DMS53 (cell line): Measurements from ENCODE around the gene MUC5B.
"Not testable (repeated sequence)": the region's sequence is repeated elsewhere in the genome, so short reads cannot be mapped to it uniquely, and the experiment has no call there.

Experiments used
- DNase-seq: peaks from one replicate; lab custom pipeline; 2025; lab: John Stamatoyannopoulos, UW

MUC5B gene

DNA sequence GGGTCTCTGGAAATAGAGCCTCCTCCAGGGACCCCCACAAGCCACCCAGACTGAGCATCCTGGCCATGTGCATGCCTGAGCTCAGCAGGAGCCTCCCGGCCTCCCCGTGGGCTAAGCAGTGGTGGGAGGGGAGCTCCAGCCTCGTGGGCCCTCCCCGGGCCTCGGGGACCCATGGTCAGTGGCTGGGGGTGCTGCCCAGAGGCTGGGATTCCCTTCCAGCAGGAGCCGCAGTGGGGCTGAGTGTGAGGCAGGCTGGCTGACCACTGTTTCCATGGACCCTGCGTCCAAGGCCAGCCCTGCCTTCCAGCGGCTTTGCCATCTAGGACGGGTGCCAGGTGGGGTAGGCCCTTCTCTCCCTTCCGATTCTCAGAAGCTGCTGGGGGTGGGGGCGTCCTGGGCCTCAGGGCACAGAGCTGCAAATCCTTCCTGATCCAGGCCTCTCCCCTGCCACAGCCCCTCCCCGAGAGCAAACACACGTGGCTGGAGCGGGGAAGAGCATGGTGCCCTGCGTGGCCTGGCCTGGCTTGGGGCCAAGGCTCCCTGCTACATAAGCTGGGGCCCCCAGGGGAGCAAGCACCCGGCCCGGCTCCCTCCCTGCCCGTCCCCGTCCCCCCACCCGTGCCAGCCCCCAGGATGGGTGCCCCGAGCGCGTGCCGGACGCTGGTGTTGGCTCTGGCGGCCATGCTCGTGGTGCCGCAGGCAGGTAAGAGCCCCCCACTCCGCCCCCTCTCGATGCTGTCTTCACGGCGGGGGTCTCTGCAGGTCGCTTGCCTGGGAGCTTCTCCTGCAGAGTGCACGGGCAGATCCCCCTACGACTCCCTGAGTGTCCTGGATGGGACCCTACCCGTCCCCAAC, at the start of gene MUC5B:
Gene MUC5B, plus strand, starts transcription at position 576 of the 855 bp plus-strand sequence. Its CDS starts 58 bp downstream, at position 634.
- no peak for DNase-seq

GRCh38 chr11:1173396-1173795, 49.5 kb upstream of the MUC5B start:
- DNase-seq, result not testable (repeated sequence)

DNA sequence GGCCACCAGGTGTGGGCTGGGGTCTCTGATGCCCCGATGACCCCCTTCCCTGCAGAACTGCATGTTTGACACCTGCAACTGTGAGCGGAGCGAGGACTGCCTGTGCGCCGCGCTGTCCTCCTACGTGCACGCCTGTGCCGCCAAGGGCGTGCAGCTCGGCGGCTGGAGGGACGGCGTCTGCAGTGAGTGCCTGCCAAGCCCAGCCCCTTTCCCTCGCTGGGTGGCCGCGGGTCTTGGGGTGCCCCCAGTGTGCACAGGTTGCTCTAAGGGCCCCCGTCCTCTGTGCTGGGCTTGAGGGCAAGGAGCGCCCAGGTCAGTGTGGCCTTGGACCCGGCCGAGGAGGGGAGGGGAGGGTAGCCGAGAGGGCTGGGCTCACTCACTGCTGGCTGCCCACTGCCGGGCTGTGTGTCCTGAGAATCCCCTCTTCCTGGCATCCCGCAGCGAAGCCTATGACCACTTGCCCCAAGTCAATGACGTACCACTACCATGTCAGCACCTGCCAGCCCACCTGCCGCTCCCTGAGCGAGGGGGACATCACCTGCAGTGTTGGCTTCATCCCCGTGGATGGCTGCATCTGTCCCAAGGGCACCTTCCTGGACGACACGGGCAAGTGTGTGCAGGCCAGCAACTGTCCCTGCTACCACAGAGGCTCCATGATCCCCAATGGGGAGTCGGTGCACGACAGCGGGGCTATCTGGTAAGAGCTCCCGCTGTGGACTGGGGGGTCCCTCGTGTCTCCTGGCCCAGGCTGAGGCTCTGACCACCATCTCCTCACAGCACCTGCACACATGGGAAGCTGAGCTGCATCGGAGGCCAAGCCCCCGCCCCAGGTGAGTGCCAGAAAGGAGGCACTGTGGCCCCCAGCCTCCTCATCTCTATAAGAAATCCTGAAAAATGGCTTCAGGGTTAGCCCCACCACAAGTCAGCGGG, 48.2 kb upstream of the MUC5B start:
- DNase-seq, result no peak

DNA sequence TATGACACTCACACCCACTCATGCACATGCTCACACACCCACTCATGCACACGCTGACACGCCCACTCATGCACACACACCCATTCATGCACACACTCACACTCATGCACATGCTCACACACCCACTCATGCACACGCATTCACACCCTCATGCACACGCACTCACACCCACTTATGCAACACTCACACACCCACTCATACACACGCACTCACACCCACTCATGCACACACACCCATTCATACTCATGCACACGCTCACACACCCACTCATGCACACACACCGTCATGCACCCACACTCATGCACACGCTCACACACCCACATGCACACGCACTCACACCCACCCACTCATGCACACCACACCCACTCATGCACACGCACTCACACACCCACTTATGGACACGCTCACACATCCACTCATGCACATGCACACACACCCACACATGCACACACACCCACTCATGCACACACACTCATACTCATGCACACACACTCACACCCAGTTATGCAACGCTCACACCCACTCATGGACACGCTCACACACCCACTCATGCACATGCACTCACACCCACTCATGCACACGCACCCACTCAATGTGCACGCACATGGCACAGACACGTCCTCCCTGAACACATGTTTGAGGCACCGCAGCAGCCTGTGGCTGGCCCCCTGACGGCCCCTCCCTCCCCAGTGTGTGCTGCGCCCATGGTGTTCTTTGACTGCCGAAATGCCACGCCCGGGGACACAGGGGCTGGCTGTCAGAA, 47.2 kb upstream of the MUC5B start:
- DNase-seq, result no peak

GRCh38 chr11:1176224-1177019, 46.4 kb upstream of the MUC5B start:
- no peak for DNase-seq

- no peak for DNase-seq
These were observed 45.7 kb upstream of the MUC5B start for GRCh38 chr11:1177020-1177770.

DNA sequence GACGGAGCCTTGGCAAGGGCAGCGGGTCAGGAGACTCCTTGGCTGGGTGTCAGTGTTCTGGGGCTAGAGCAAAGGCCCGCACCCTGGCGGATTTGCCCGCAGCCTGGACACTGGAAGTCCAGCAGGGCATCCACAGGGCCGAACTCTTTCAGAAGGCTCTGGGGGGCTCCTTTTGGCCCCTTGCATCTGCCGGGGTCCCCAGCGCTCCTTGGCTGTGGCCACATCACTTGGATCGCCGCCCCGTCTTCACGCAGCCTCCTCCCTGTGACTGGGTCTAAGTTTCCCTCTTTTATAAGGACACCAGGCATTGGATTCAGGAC, 45.1 kb upstream of the MUC5B start:
- no peak for DNase-seq

DNA sequence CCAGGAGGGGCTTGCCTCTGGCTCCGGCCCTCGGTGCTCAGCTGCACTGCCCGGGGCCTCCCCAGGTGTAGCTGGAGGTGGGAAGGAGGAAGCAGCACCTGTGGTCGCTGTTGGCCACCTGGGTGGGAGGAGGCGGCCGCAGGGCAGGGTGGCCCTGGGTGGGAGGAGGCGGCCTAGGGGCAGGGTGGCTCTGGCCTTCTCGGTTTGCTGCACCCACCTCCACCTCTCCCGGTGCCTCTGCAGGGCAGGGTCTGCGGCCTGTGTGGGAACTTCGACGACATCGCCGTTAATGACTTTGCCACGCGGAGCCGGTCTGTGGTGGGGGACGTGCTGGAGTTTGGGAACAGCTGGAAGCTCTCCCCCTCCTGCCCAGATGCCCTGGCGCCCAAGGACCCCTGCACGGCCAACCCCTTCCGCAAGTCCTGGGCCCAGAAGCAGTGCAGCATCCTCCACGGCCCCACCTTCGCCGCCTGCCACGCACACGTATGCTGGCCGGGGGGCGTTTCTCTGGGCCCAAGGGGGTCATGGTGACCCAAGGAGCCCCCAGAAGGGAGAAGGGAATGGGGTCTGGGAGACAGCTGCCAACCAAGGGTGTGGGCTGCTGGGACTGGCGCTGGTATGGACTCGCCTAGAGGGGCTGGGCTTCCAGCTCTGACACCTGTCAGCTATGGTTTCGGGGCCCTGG, 44.5 kb upstream of the MUC5B start:
- no peak for DNase-seq

DNA sequence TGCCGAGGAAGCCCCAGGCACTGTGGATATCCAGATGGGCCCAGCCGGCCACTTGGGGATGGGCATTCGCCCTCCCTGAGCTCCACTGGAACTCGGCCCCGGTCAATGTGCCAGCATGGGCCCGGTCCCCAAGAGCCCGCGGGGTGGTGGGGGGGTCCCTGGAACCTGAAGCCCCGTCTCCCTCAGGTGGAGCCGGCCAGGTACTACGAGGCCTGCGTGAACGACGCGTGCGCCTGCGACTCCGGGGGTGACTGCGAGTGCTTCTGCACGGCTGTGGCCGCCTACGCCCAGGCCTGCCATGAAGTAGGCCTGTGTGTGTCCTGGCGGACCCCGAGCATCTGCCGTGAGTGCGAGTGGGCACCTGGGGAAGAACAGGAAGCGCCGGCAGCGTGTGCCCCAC, 44.0 kb upstream of the MUC5B start:
- DNase-seq, result no peak

DNA sequence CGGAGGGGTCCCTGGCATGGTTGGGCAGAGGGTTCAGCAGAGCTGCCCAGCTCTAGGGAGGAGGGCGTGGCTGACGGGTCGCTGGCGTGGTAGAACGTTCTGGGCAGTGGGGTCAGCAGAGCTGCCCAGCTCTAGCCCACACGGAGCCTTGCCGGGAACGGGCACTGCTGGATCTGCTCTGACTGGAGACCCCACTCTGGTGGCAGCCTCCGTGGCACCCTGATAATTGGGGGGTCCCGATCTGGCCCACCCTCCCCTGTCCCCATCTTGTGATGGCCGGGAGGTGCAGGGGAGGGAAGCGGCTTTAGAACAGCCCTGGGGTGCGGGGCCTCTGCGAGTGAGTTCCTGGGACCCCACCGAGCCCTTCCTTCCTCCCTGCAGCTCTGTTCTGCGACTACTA, 43.2 kb upstream of the MUC5B start:
- DNase-seq, result no peak

GRCh38 chr11:1180171-1180570, 42.7 kb upstream of the MUC5B start:
- DNase-seq, result no peak

DNA sequence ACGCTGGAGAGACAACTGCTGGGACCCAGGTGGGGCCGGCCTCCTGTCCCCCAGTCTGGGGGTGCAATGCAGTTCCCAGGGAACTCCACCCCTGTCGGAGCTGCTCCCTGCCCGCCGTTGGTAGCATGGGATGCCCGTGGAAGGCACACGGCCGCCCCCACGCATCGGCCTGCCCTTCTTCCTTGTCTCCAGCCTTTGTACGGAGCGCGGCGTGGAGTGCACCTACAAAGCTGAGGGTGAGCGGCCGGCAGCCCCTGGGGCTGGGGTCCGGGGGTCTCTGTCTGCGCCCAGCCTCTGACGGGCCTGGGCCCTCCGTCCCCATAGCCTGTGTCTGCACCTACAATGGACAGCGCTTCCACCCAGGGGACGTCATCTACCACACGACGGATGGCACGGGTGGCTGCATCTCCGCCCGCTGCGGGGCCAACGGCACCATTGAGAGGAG, 41.9 kb upstream of the MUC5B start:
- no peak for DNase-seq

GRCh38 chr11:1181420-1181819, 41.4 kb upstream of the MUC5B start:
- no peak for DNase-seq

GRCh38 chr11:1181853-1182535, 40.9 kb upstream of the MUC5B start:
- no peak for DNase-seq

GRCh38 chr11:1184139-1184538, 38.7 kb upstream of the MUC5B start:
- DNase-seq, result not testable (repeated sequence)

DNA sequence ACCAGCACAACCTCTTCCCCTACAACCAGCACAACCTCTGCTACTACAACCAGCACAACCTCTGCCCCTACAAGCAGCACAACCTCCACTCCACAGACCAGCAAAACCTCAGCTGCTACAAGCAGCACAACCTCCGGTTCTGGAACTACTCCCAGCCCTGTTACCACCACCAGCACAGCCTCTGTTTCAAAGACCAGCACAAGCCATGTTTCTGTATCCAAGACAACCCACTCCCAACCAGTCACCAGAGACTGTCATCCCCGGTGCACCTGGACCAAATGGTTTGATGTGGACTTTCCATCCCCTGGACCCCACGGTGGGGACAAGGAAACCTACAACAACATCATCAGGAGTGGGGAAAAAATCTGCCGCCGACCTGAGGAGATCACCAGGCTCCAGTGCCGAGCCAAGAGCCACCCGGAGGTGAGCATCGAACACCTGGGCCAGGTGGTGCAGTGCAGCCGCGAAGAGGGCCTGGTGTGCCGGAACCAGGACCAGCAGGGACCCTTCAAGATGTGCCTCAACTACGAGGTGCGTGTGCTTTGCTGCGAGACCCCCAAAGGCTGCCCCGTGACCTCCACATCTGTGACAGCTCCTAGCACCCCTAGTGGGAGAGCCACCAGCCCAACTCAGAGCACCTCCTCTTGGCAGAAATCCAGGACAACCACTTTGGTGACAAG, 34.3 kb upstream of the MUC5B start:
- not testable (repeated sequence) for DNase-seq

DNA sequence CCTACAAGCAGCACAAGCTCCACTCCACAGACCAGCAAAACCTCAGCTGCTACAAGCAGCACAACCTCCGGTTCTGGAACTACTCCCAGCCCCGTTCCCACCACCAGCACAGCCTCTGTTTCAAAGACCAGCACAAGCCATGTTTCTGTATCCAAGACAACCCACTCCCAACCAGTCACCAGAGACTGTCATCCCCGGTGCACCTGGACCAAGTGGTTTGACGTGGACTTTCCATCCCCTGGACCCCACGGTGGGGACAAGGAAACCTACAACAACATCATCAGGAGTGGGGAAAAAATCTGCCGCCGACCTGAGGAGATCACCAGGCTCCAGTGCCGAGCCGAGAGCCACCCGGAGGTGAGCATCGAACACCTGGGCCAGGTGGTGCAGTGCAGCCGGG, 33.0 kb upstream of the MUC5B start:
- DNase-seq, result not testable (repeated sequence)

- not testable (repeated sequence) for DNase-seq
These were observed 30.9 kb upstream of the MUC5B start for GRCh38 chr11:1191786-1192470.
